GM23248 (cell line): ENCODE results near the gene TWNK. TPM values are rescaled to one million over a fixed set of nuclear protein-coding genes. Genes with fewer than 3 reads are reported as not detected.
A peak's percentile ranks its signal among the peaks of the same experiment; 100 is the strongest.

ENCODE experiments used
- DNase-seq: peaks from one replicate; pipeline ENCODE4 v3.0.0-alpha.2; 2015
- H2AFZ ChIP-seq: fragments of 200-600 bp; sonication (generic); 2 replicates; pipeline ENCODE4 v1.6.1; 2016; ENCODE audit warnings: antibody characterized with exemption
- H3F3A ChIP-seq: fragments of 200-600 bp; sonication (generic); 2 replicates; pipeline ENCODE4 v1.6.1; 2016; ENCODE audit warnings: mild to moderate bottlenecking, antibody characterized with exemption, mixed run types; ENCODE audit not compliant: insufficient read depth
- H3K27ac ChIP-seq: fragments of 200-600 bp; sonication (generic); 2 replicates; pipeline ENCODE4 v1.5.1; 2016; ENCODE audit warnings: mild to moderate bottlenecking
- H3K27me3 ChIP-seq: fragments of 200-600 bp; sonication (generic); replicated peaks from 2 replicates; pipeline ENCODE4 v1.6.1; 2016; ENCODE audit warnings: mild to moderate bottlenecking; ENCODE audit not compliant: insufficient read depth
- H3K36me3 ChIP-seq: fragments of 200-600 bp; sonication (generic); 2 replicates; pipeline ENCODE4 v1.6.1; 2016; ENCODE audit warnings: low read depth, mild to moderate bottlenecking
- H3K4me1 ChIP-seq: fragments of 200-600 bp; sonication (generic); 2 replicates; pipeline ENCODE4 v1.6.1; 2016; ENCODE audit warnings: mild to moderate bottlenecking; ENCODE audit not compliant: insufficient read depth
- H3K4me2 ChIP-seq: fragments of 200-600 bp; sonication (generic); one replicate; pipeline ENCODE4 v1.6.1; 2016; ENCODE audit warnings: mild to moderate bottlenecking; ENCODE audit not compliant: unreplicated experiment
- H3K4me3 ChIP-seq: fragments of 200-600 bp; sonication (generic); 2 replicates; pipeline ENCODE4 v1.5.1; 2016; ENCODE audit warnings: mild to moderate bottlenecking
- H3K79me2 ChIP-seq: fragments of 200-600 bp; sonication (generic); 2 replicates; pipeline ENCODE4 v1.6.1; 2016; ENCODE audit warnings: mild to moderate bottlenecking; ENCODE audit not compliant: insufficient read depth
- H3K9ac ChIP-seq: fragments of 200-600 bp; sonication (generic); 2 replicates; pipeline ENCODE4 v1.6.1; 2016; ENCODE audit warnings: mild to moderate bottlenecking
- H3K9me2 ChIP-seq: fragments of 200-600 bp; sonication (generic); 2 replicates; pipeline ENCODE4 v1.6.1; 2016; ENCODE audit warnings: mixed run types, mild to moderate bottlenecking, moderate library complexity; ENCODE audit not compliant: insufficient read depth
- H3K9me3 ChIP-seq: fragments of 200-600 bp; sonication (generic); one replicate; pipeline ENCODE4 v1.6.1; 2017; ENCODE audit warnings: low read depth
- H4K20me1 ChIP-seq: fragments of 200-600 bp; sonication (generic); 2 replicates; pipeline ENCODE4 v1.6.0; 2016; ENCODE audit not compliant: insufficient read depth
- EZH2 ChIP-seq: fragments of 200-600 bp; sonication (generic); IDR thresholded peaks from 2 replicates; pipeline ENCODE4 v1.6.1; 2018; ENCODE audit warnings: antibody characterized with exemption, mild to moderate bottlenecking; ENCODE audit not compliant: insufficient read depth, poor library complexity, severe bottlenecking
- EZH2phosphoT487 ChIP-seq: fragments of 200-600 bp; sonication (generic); IDR thresholded peaks from 2 replicates; pipeline ENCODE4 v1.6.1; 2018; ENCODE audit warnings: antibody characterized with exemption, moderate library complexity, mild to moderate bottlenecking, low read depth; ENCODE audit not compliant: insufficient read depth
- WGBS, 2 experiments: methylation state at CpG; one replicate each; pipeline ENCODE4 v1.1.6; 2015 to 2017; ENCODE audit warnings: low lambda C conversion rate in 2 of 2, low coverage in 1 of 2; ENCODE audit errors: missing lambda C conversion rate in 2 of 2; 5-methylcytosine and 5-hydroxymethylcytosine counted together
- in situ Hi-C: fragments of 300-500 bp; cut with MboI; formaldehyde crosslinking; loops from 2 replicates; pipeline ENCODE4 v1.15.0; 2020
- microRNA counts: library from miRNA; unstranded; fragments of <30 nt; microRNA quantifications from one replicate; lab custom pipeline; 2016
- microRNA-seq: library from miRNA; unstranded; fragments of <30 nt; microRNA quantifications from one replicate; pipeline ENCODE4, GENCODE V29; 2016; ENCODE audit warnings: borderline number of aligned reads
- polyA plus RNA-seq: library from polyadenylated mRNA; unstranded; fragments of >200 nt; fragmentation: Nextera tagmentation; extraction: Ambion mirVana; gene quantifications from 2 replicates; pipeline ENCODE4 v1.2.1, GENCODE V29; 2016
- small RNA-seq: library from RNA; depleted of rRNA; stranded (forward); fragments of <200 nt; gene quantifications from one replicate; pipeline ENCODE3, GENCODE V24; 2014; ENCODE audit warnings: low read depth, low replicate concordance
- total RNA-seq: library from RNA; depleted of rRNA; stranded (reverse); fragments of >200 nt; shearing (Covaris generic); gene quantifications from 2 replicates; pipeline ENCODE4 v1.2.3, GENCODE V29; 2014; rRNA removed

TWNK gene
- total and polyA plus RNA-seq, 2 experiments from 2014 or later: 4.4 TPM

- in situ Hi-C loops: no loop called here
- Histone ChIP-seq H3K4me3 (peak overlapping the region; percentile 87), H3K27me3 (peaks cover 5% of the 10 kb centered on the region), H3K79me2 (no peaks in the 10 kb centered on the region), H4K20me1 (no peaks in the 10 kb centered on the region), H3F3A (peaks cover 35% of the 10 kb centered on the region), H3K9me3 (no peaks in the 10 kb centered on the region), H3K27ac (peak overlapping the region; percentile 95), H2AFZ (peak overlapping the region; percentile 99), H3K4me1 (peaks cover 13% of the 10 kb centered on the region), H3K9me2 (no peaks in the 10 kb centered on the region), H3K36me3 (peaks cover under 1% of the 10 kb centered on the region; the same call in 1 of the 2 replicates), H3K9ac (peak overlapping the region; percentile 93), H3K4me2 (peak overlapping the region; percentile 100)
- 2 to 10% methylated on average over 2 of the region's 2 CpGs for WGBS, 2 experiments
- peak; percentile 46 for DNase-seq
- TF ChIP-seq EZH2phosphoT487 (no peak), EZH2 (no peak)
These were observed 56.0 kb downstream of the TWNK start for GRCh38 chr10:101043363-101043707.

MicroRNAs within 50 kb of the gene (microRNA counts, 767-probe panel; counts per million panel counts)
- 447 counts per million, percentile 86 among the panel's probes with 10 or more counts for microRNA hsa-miR-608 (lab: Ali Mortazavi, UCI)

Small RNA genes lying within 50 kb of the gene (microRNA-seq; reads per million reads assigned to microRNA genes)
- not detected for gene MIR608

Small RNA genes lying within 50 kb of the gene (small RNA-seq; reads per million reads assigned to genes)
- not detected for gene MIR608

Other genes with a start within 250 kb of the TWNK start
- gene PAX2, start 242.0 kb upstream of the TWNK start, total RNA-seq: not detected in 2 replicates
- not detected in 2 replicates for gene PAX2, start 242.0 kb upstream of the TWNK start, polyA plus RNA-seq
- gene SLF2, start 74.6 kb upstream of the TWNK start, total RNA-seq: 15.6 and 18.2 TPM in 2 replicates
- gene SLF2, start 74.6 kb upstream of the TWNK start, polyA plus RNA-seq: 11.7 and 12.5 TPM in 2 replicates
- 0.11 TPM in 1 of 2 replicates, not detected in the other for gene SEMA4G, start 18.0 kb upstream of the TWNK start, total RNA-seq
- 0.44 and 1.1 TPM in 2 replicates for gene SEMA4G, start 18.0 kb upstream of the TWNK start, polyA plus RNA-seq
- 83.5 and 94.1 TPM in 2 replicates for gene MRPL43, start within 50 bp of the TWNK start, total RNA-seq
- 145 and 148 TPM in 2 replicates for gene MRPL43, start within 50 bp of the TWNK start, polyA plus RNA-seq
- gene LZTS2, start 12.3 kb downstream of the TWNK start, total RNA-seq: 95.2 and 113 TPM in 2 replicates
- 51.1 and 54.8 TPM in 2 replicates for gene LZTS2, start 12.3 kb downstream of the TWNK start, polyA plus RNA-seq
- gene PDZD7, start 43.6 kb downstream of the TWNK start, total RNA-seq: 0.54 TPM in 1 of 2 replicates, not detected in the other
- gene PDZD7, start 43.6 kb downstream of the TWNK start, polyA plus RNA-seq: 1.1 and 1.8 TPM in 2 replicates
- 79.8 and 103 TPM in 2 replicates for gene SFXN3, start 43.7 kb downstream of the TWNK start, total RNA-seq
- gene SFXN3, start 43.7 kb downstream of the TWNK start, polyA plus RNA-seq: 58.8 and 61.7 TPM in 2 replicates
- 42.6 and 62.6 TPM in 2 replicates for gene KAZALD1, start 74.4 kb downstream of the TWNK start, total RNA-seq
- gene KAZALD1, start 74.4 kb downstream of the TWNK start, polyA plus RNA-seq: 34.1 and 34.4 TPM in 2 replicates
- not detected in 2 replicates for gene TLX1, start 143.8 kb downstream of the TWNK start, total RNA-seq
- gene TLX1, start 143.8 kb downstream of the TWNK start, polyA plus RNA-seq: not detected in 2 replicates
- gene LBX1, start 241.9 kb downstream of the TWNK start, total RNA-seq: not detected in 2 replicates
- gene LBX1, start 241.9 kb downstream of the TWNK start, polyA plus RNA-seq: not detected in 2 replicates